ENCODE measurements around the gene MAPK1. TPM values are rescaled to one million over a fixed set of nuclear protein-coding genes. Genes with fewer than 3 reads are reported as not detected.
A peak's percentile ranks its signal among the peaks of the same experiment; 100 is the strongest.
"Not testable (repeated sequence)": the region's sequence is repeated elsewhere in the genome, so short reads cannot be mapped to it uniquely, and the experiment has no call there.

The MAPK1 gene
- total RNA-seq, 1 donor from 2014 or later, result 156 TPM

GRCh38 chr22:21849489-21849888 is 18.0 kb downstream of the MAPK1 start:
- Mint-ChIP-seq H3K27ac (ENCODE audit: unreplicated experiment) (peak overlapping the region; percentile 73), H3K4me1 (ENCODE audit: low read depth) (peaks cover 72% of the 10 kb centered on the region), H3K4me3 (ENCODE audit: unreplicated experiment) (no peak overlapping the region), H3K36me3 (ENCODE audit: low read depth) (no peaks in the 10 kb centered on the region), H3K27me3 (ENCODE audit: low read depth) (no peaks in the 10 kb centered on the region), H3K9me3 (ENCODE audit: low read depth) (no peaks in the 10 kb centered on the region)
- TF ChIP-seq CTCF (IDR thresholded peaks at IDR 0.05), result no peak
- no peak for DNase-seq (ENCODE audit: low spot score)

GRCh38 chr22:21848057-21848456 is 19.4 kb downstream of the MAPK1 start:
- peak overlapping the region; percentile 76 for H3K27ac Mint-ChIP-seq (ENCODE audit: unreplicated experiment)
- H3K9me3 Mint-ChIP-seq (ENCODE audit: low read depth); DNase-seq (ENCODE audit: low spot score); H3K27me3 Mint-ChIP-seq (ENCODE audit: low read depth); H3K4me3 Mint-ChIP-seq (ENCODE audit: unreplicated experiment); H3K36me3 Mint-ChIP-seq (ENCODE audit: low read depth): not testable (repeated sequence)
- H3K4me1 Mint-ChIP-seq (ENCODE audit: low read depth), result peaks cover 66% of the 10 kb centered on the region

GRCh38 chr22:21845558-21846453 is 21.6 kb downstream of the MAPK1 start:
- no peaks in the 10 kb centered on the region for H3K36me3 Mint-ChIP-seq (ENCODE audit: low read depth)
- H3K9me3 Mint-ChIP-seq (ENCODE audit: low read depth), result no peaks in the 10 kb centered on the region
- H3K27me3 Mint-ChIP-seq (ENCODE audit: low read depth), result no peaks in the 10 kb centered on the region
- TF ChIP-seq CTCF (IDR thresholded peaks at IDR 0.05), result no peak
- no peak overlapping the region for H3K4me3 Mint-ChIP-seq (ENCODE audit: unreplicated experiment)
- no peak for DNase-seq (ENCODE audit: low spot score)
- peak overlapping the region; percentile 17 for H3K27ac Mint-ChIP-seq (ENCODE audit: unreplicated experiment)
- peaks cover 55% of the 10 kb centered on the region for H3K4me1 Mint-ChIP-seq (ENCODE audit: low read depth)

DNA sequence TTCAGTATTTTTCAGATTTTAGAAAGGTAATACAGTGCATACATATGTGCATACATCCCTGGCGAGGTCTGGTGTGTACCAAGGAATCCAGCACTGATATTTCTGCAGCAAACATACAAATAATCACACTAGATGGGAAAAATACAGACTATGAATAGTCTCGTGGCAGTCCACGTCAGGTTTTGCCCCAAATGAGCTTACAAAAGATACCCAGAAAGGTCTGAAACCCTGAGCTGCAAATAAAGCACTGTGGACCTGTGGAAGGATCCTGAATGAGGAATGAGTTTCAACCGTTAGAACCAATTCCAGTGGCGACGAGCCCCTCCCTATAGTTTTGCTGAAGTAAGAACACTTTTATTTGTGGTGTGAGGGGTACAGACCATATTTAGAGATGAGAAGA is 24.5 kb downstream of the MAPK1 start:
- no peak for TF ChIP-seq CTCF (IDR thresholded peaks at IDR 0.05)
- Mint-ChIP-seq H3K36me3 (ENCODE audit: low read depth) (no peaks in the 10 kb centered on the region), H3K9me3 (ENCODE audit: low read depth) (no peaks in the 10 kb centered on the region), H3K4me1 (ENCODE audit: low read depth) (peaks cover 41% of the 10 kb centered on the region), H3K4me3 (ENCODE audit: unreplicated experiment) (no peak overlapping the region), H3K27me3 (ENCODE audit: low read depth) (no peaks in the 10 kb centered on the region), H3K27ac (ENCODE audit: unreplicated experiment) (no peak overlapping the region)
- DNase-seq (ENCODE audit: low spot score), result no peak

DNA sequence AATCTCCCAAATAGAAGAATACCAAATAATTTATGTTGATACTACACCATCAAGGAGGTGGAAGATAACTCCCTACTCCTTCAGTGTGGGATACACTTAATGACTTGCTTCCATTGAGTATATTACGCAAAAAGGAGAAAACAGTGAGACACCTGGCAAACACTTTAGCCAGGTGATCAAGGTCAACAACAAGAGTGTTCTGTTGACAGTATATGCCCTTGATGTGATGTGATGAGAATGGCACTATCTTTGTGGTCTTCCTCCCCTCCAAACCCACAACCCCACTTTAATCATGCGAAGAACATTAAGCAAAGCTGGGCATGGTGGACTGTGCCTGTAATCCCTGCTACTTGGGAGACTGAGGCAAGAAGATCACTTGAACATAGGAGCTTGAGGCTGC is 26.0 kb downstream of the MAPK1 start:
- H3K4me1 Mint-ChIP-seq (ENCODE audit: low read depth), result peaks cover 46% of the 10 kb centered on the region
- TF ChIP-seq CTCF (IDR thresholded peaks at IDR 0.05), result no peak
- no peaks in the 10 kb centered on the region for H3K27me3 Mint-ChIP-seq (ENCODE audit: low read depth)
- no peak overlapping the region for H3K4me3 Mint-ChIP-seq (ENCODE audit: unreplicated experiment)
- DNase-seq (ENCODE audit: low spot score), result no peak
- no peak overlapping the region for H3K27ac Mint-ChIP-seq (ENCODE audit: unreplicated experiment)
- no peaks in the 10 kb centered on the region for H3K36me3 Mint-ChIP-seq (ENCODE audit: low read depth)
- no peaks in the 10 kb centered on the region for H3K9me3 Mint-ChIP-seq (ENCODE audit: low read depth)
